Activated CD4-positive, CD25-positive, alpha-beta regulatory T cell treated with anti-CD3 and anti-CD28 coated beads, Interleukin-2, amount 50 U/mL, for 16 hours (primary cell): ENCODE results near the gene UPF2.
"Not testable (repeated sequence)": the region's sequence is repeated elsewhere in the genome, so short reads cannot be mapped to it uniquely, and the experiment has no call there.

Experiments used
- DNase-seq: peaks from one replicate; pipeline ENCODE4 v3.0.0-alpha.2; 2020; ENCODE audit warnings: low read depth, low spot score

Gene UPF2

GRCh38 chr10:12041766-12042408 is 722 bp downstream of the UPF2 start:
- peak; percentile 17 for DNase-seq

DNA sequence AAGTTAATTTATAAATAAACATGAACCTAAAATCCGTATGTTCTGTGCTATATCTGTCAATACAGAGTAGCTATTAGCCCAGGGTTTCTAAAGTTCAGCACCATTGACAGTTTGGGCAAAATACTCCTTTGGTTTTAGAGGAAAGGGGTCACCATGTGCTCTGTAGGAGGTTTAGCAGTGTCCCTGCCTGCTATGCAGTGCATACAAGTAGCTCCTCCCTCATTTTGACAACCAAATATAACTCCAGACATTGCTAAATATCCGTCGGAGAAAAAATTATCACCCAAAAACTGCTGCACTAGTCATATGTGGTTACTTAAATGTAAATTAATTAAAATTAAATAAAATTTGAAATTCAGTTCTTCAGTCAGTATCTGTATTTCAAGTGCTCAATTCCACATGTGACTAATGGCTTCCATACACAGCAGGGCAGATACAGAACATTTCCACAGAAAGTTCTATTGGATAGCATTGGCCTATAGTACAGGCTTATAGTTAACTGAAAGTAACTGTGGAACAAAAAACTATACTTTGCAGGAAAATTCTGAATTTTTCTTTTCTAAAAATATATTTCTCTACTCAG is 6.4 kb downstream of the UPF2 start:
- no peak for DNase-seq

GRCh38 chr10:12031404-12031803 is 11.2 kb downstream of the UPF2 start:
- DNase-seq: no peak

DNA sequence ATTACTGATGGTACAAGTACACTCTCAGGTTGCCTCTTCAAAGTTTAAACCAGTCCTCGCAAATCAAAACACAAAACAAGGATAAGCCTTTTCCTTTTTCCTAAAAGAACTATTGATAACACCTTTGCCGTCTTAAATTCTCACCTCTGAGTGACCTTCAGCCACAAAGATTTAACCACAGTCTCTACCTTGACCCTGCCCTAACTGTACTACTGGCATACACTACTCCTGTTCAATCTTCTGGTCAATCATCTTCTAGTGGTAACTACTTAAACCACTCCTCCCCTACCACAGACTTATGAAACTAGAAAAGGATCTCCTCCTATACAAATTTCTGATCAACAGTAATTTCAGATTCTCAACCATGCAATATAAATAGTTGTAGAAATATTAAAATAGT is 15.1 kb downstream of the UPF2 start:
- DNase-seq: no peak

- no peak for DNase-seq
Measured at GRCh38 chr10:12025591-12025990, 17.0 kb downstream of the UPF2 start.

- no peak for DNase-seq
Measured at GRCh38 chr10:12022580-12023257, 19.9 kb downstream of the UPF2 start.

DNA sequence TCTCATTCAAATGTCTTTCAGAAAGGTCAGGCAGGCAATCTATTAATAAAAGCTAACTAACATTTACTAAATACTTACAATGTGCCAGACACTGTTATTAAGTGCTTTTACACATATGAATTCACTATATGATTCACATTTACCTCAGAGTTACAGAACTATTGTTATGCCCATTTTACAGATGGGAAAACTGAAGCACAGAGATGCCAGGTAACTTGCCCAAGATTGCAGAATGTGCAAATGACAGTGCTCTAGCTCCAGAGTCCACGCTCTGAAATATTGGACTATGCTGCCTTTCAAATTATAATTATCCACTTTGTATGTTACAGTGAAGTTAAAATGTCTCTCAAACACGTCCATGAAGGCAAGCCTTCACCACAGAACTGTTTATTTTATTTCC is 22.0 kb downstream of the UPF2 start:
- no peak for DNase-seq

DNA sequence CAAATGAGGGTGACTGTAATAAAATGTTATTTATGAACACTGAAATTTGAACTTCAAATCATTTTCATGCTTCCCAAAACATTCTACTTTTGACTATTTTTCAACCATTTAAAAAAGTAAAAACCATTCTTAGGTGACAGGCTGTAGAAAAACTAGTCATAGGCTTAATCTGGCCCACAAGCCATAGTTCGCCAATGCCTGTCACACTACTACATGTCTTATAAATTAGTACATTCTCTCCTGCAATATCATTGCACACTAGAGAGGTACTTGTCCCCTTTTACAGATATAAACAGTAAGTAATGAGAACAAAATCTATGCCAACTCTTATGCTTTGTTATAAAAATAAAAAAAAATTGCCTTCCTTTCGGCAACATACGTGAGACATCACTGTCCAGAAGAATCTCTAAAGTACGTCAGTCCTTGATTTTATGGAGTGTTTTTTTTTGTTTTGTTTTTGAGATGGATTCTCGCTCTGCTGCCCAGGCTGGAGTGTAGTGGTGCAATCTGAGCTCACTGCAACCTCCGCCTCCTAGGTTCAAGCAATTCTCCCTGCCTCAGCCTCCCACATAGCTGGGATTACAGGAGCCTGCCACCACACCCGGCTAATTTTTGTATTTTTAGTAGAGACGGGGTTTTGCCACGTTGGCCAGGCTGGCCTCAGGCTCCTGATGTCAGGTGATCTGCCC is 23.2 kb downstream of the UPF2 start:
- no peak for DNase-seq

GRCh38 chr10:12018438-12019282 is 23.9 kb downstream of the UPF2 start:
- no peak for DNase-seq

- no peak for DNase-seq
Measured at GRCh38 chr10:12013926-12014325, 28.7 kb downstream of the UPF2 start.

DNA sequence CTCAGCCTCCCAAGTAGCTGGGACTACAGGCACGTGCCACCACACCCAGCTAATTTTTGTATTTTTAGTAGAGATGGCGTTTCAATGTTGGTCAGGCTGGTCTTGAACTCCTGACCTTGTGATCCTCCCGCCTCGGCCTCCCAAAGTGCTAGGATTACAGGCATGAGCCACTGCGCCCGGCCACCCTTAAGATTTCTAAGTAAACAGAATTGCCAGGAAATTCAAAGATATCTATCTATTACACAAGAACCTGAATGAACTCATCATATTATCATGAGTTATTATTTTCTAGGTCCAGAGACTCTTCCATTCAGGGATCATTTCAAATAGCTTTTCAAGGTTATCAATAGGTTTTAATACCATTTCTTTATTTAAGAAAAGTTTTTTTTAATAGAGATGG is 29.2 kb downstream of the UPF2 start:
- DNase-seq: not testable (repeated sequence)

- no peak for DNase-seq
Measured at GRCh38 chr10:12010353-12010752, 32.3 kb downstream of the UPF2 start.

DNA sequence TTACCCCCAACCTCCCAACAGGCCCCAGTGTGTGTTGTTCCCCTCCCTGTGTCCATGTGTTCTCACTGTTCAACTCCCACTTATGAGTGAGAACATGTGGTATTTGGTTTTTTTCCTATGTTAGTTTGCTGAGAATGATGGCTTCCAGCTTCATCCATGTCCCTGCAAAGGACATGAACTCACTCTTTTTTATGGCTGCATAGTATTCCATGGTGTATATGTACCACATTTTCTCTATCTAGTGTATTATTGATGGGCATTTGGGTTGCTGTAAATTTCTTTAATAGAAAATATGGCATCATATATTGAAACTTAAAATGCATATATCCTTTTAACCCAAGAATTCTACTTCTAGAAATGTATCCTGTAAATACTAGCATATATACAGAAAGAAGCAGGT is 33.8 kb downstream of the UPF2 start:
- DNase-seq: not testable (repeated sequence)

GRCh38 chr10:12006671-12007070 is 35.9 kb downstream of the UPF2 start:
- DNase-seq: no peak

DNA sequence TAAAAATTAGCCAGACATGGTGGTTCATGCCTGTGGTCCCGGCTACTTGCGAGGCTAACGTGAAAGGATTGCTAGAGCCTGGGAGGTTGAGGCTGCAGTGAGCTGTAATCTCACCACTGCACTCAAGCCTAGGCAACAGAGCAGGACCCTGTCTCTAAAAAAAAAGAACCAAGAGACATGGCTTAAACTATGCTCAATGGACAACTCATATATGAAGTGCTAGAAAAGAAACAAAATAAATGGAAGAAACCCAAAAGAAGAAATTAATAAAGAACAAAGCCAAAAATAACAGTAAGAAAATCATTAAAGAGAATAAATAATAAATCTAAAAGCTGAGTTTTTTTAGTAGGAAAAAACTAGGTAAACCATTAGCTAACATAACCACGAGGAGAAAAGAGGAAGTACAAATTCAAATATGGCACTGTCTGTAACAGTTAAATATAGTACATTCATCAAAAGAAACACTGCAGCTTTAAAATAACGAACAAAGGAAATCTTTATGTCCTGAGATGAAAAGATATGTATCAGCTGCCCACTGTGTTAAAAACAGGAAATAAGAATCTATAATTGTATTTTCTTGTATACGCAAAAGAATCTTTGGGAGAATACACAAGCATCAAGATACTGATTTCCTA is 48.7 kb downstream of the UPF2 start:
- no peak for DNase-seq

DNA sequence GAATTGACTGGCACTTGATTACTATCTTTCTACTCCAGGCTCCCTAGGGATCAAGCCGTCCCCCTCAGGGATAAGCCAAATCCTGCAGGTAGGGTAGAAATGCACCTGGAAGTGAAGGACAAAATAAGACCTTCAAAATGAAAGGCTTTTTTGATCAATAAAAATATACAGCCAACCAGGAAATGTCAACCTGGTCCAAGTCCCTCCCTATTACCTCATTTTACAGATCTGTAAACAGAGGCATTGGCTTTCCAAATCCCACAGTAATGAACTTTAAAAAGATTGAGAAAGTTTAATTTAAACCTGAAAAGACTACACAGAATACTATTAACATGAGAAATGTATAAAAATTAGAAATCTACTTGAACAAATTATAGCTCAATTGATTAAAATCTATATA is 53.7 kb downstream of the UPF2 start:
- DNase-seq: no peak

DNA sequence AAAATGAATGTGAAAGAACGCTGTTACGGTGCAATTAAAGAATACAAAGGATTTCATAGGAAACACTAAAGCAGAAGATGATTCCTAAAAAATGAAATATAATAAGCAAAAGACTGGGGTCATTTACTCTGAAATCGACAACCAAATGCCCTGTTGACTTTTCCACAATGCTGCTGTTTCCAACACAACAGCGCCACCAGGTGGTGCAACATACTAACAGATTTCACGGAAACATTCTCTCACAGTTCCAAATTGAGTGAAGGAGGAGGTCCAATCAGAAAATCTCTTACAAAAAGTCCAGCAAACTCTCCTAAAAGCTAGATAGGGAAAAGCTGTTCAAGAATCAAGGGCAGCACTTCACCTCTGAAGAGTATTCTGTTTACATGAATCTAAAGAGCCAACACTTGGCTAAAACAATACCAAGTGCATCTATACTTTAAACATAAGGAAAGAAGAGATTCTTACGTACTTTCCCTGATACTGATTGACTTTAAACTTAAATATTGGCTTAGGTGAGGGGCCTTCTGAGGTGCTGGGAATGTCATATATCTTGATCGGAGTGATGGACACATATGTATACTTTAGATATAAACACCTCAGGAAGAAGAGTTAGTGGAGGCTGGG is 55.9 kb downstream of the UPF2 start:
- DNase-seq: peak; percentile 49

- no peak for DNase-seq
Measured at GRCh38 chr10:11982253-11982652, 60.4 kb downstream of the UPF2 start.

DNA sequence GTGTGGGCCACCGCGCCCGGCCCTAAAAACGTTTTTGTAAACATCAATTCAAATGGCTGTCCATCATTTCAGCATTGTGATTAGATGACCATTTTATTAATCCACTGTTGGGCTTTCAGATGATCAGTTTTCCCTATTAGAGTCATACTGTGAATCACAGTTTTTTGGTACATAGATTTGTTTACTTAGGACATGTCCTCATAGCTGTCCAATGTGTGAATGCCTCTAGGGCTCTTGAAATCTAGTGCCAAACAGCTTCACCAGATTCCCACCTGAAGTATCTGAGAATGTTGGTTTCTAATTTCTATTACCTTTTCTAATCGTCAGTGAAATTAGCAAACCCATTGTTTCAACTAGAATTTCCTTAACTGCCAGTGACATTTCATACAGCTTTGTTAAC is 66.8 kb downstream of the UPF2 start:
- DNase-seq: no peak

- not testable (repeated sequence) for DNase-seq
Measured at GRCh38 chr10:11972523-11972922, 70.1 kb downstream of the UPF2 start.

DNA sequence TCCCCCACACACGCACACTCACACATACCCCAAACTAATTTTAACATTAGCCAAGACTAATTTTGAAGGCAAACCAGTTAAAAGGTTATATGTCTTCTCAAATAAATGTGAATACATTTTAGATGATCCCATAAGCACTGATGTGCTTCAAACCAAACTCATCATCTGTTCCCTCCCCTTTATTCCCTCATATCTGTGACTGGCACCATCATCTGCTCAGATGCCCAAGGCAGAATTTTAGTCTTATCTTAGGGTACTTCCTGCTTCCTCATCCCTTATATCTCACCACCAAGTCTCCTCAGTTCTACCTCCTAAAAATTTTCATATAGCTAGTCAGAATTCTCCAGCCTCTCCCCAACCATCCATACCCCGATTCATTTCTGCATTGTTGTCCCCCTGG is 80.4 kb downstream of the UPF2 start:
- no peak for DNase-seq
